ENCODE data around the gene SEC16A. TPM values are rescaled to one million over a fixed set of nuclear protein-coding genes. Genes with fewer than 3 reads are reported as not detected.

Gene SEC16A
- total RNA-seq, 6 experiments from 2014 or later: 63.2 to 98.6 (median 75.5) TPM

- no peaks in the 10 kb centered on the region; the same call in 1 of the 2 replicates for H3K36me3 Mint-ChIP-seq (ENCODE audit: low read depth)
- H3K4me3 Mint-ChIP-seq: no peak overlapping the region
- no peaks in the 10 kb centered on the region for H3K27me3 Mint-ChIP-seq (ENCODE audit: insufficient read depth)
- H3K27ac Mint-ChIP-seq: no peak overlapping the region
- no peaks in the 10 kb centered on the region for H3K9me3 Mint-ChIP-seq
- no peaks in the 10 kb centered on the region for H3K4me1 Mint-ChIP-seq (ENCODE audit: low read depth)
- TF ChIP-seq CTCF (IDR thresholded peaks at IDR 0.05): no peak
- DNase-seq: no peak
Measured at GRCh38 chr9:136502196-136502595, 19.4 kb upstream of the SEC16A start.

- no peak for DNase-seq
- no peak overlapping the region for H3K27ac Mint-ChIP-seq
- H3K9me3 Mint-ChIP-seq: no peaks in the 10 kb centered on the region
- TF ChIP-seq CTCF (IDR thresholded peaks at IDR 0.05): no peak
- no peaks in the 10 kb centered on the region for H3K27me3 Mint-ChIP-seq (ENCODE audit: insufficient read depth)
- no peak overlapping the region for H3K4me3 Mint-ChIP-seq
- no peaks in the 10 kb centered on the region for H3K4me1 Mint-ChIP-seq (ENCODE audit: low read depth)
- no peaks in the 10 kb centered on the region; the same call in 1 of the 2 replicates for H3K36me3 Mint-ChIP-seq (ENCODE audit: low read depth)
Measured at GRCh38 chr9:136501686-136502085, 18.8 kb upstream of the SEC16A start.

GRCh38 chr9:136499935-136500910 lies 17.4 kb upstream of the SEC16A start:
- Mint-ChIP-seq H3K9me3 (no peaks in the 10 kb centered on the region), H3K27ac (no peak overlapping the region), H3K4me3 (no peak overlapping the region), H3K4me1 (ENCODE audit: low read depth) (no peaks in the 10 kb centered on the region), H3K27me3 (ENCODE audit: insufficient read depth) (no peaks in the 10 kb centered on the region), H3K36me3 (ENCODE audit: low read depth) (no peaks in the 10 kb centered on the region; the same call in 1 of the 2 replicates)
- TF ChIP-seq CTCF (IDR thresholded peaks at IDR 0.05): no peak
- DNase-seq: no peak

- Mint-ChIP-seq H3K27ac (no peak overlapping the region), H3K27me3 (ENCODE audit: insufficient read depth) (no peaks in the 10 kb centered on the region), H3K36me3 (ENCODE audit: low read depth) (no peaks in the 10 kb centered on the region; the same call in 1 of the 2 replicates), H3K4me1 (ENCODE audit: low read depth) (no peaks in the 10 kb centered on the region), H3K9me3 (no peaks in the 10 kb centered on the region), H3K4me3 (no peak overlapping the region)
- DNase-seq: no peak
- no peak for TF ChIP-seq CTCF (IDR thresholded peaks at IDR 0.05)
Measured at GRCh38 chr9:136499071-136499934, 16.5 kb upstream of the SEC16A start.

- DNase-seq: no peak
- H3K27me3 Mint-ChIP-seq (ENCODE audit: insufficient read depth): no peaks in the 10 kb centered on the region
- H3K9me3 Mint-ChIP-seq: no peaks in the 10 kb centered on the region
- TF ChIP-seq CTCF (IDR thresholded peaks at IDR 0.05): no peak
- no peak overlapping the region for H3K27ac Mint-ChIP-seq
- no peak overlapping the region for H3K4me3 Mint-ChIP-seq
- H3K4me1 Mint-ChIP-seq (ENCODE audit: low read depth): no peaks in the 10 kb centered on the region
- H3K36me3 Mint-ChIP-seq (ENCODE audit: low read depth): no peaks in the 10 kb centered on the region; the same call in 1 of the 2 replicates
Measured at GRCh38 chr9:136497916-136498695, 15.3 kb upstream of the SEC16A start.

All from HFFc6 (cell line).